Hepatocyte (in vitro differentiated cells): Measurements from ENCODE around the gene FES. TPM values are rescaled to one million over a fixed set of nuclear protein-coding genes. Genes with fewer than 3 reads are reported as not detected.
A peak's percentile ranks its signal among the peaks of the same experiment; 100 is the strongest.

Source experiments
- DNase-seq: peaks from one replicate; pipeline ENCODE4 v3.0.0-alpha.2; 2016; ENCODE audit warnings: low spot score
- H2AFZ ChIP-seq: fragments of 200-600 bp; sonication (generic); 2 replicates; pipeline ENCODE4 v1.6.0; 2016; ENCODE audit warnings: antibody characterized with exemption, mild to moderate bottlenecking
- H3K27ac ChIP-seq: fragments of 200-600 bp; sonication (generic); 2 replicates; pipeline ENCODE4 v1.5.1; 2016; ENCODE audit warnings: mild to moderate bottlenecking
- H3K27me3 ChIP-seq: fragments of 200-600 bp; sonication (generic); 2 replicates; pipeline ENCODE4 v1.6.1; 2016
- H3K36me3 ChIP-seq: fragments of 200-600 bp; sonication (generic); replicated peaks from 2 replicates; pipeline ENCODE4 v1.5.1; 2016; ENCODE audit warnings: low read depth; ENCODE audit not compliant: insufficient read depth
- H3K4me1 ChIP-seq: fragments of 200-600 bp; sonication (generic); 2 replicates; pipeline ENCODE4 v1.5.1; 2016; ENCODE audit warnings: mild to moderate bottlenecking, moderate library complexity; ENCODE audit not compliant: insufficient read depth
- H3K4me2 ChIP-seq: fragments of 200-600 bp; sonication (generic); 2 replicates; pipeline ENCODE4 v1.6.0; 2016
- H3K4me3 ChIP-seq: fragments of 200-600 bp; sonication (generic); 2 replicates; pipeline ENCODE4 v1.5.1; 2016; ENCODE audit warnings: mild to moderate bottlenecking
- H3K79me2 ChIP-seq: fragments of 200-600 bp; sonication (generic); 2 replicates; pipeline ENCODE4 v1.6.0; 2017; ENCODE audit warnings: mild to moderate bottlenecking
- H3K9me2 ChIP-seq: fragments of 200-600 bp; sonication (generic); replicated peaks from 2 replicates; pipeline ENCODE4 v1.6.0; 2017; ENCODE audit warnings: mild to moderate bottlenecking; ENCODE audit not compliant: insufficient read depth
- H3K9me3 ChIP-seq: fragments of 200-600 bp; sonication (generic); 2 replicates; pipeline ENCODE4 v1.5.1; 2016; ENCODE audit warnings: low read depth, mild to moderate bottlenecking
- H4K20me1 ChIP-seq: fragments of 200-600 bp; sonication (generic); 2 replicates; pipeline ENCODE4 v1.6.0; 2016; ENCODE audit warnings: mild to moderate bottlenecking; ENCODE audit not compliant: insufficient read depth, poor library complexity, severe bottlenecking
- CTCF ChIP-seq: fragments of 200-600 bp; sonication (generic); IDR thresholded peaks from 2 replicates; pipeline ENCODE4 v1.5.1; 2016; ENCODE audit warnings: antibody characterized with exemption, mild to moderate bottlenecking; ENCODE audit not compliant: poor library complexity
- EZH2 ChIP-seq: fragments of 200-600 bp; sonication (generic); IDR thresholded peaks from 2 replicates; pipeline ENCODE4 v1.6.1; 2016; ENCODE audit warnings: antibody characterized with exemption, mild to moderate bottlenecking, borderline replicate concordance
- EZH2phosphoT487 ChIP-seq: fragments of 200-600 bp; sonication (generic); IDR thresholded peaks from one replicate; pipeline ENCODE4 v1.6.1; 2018; ENCODE audit warnings: antibody characterized with exemption, mild to moderate bottlenecking, low read depth, moderate library complexity; ENCODE audit not compliant: unreplicated experiment, severe bottlenecking
- WGBS: methylation state at CpG from one replicate; pipeline ENCODE4 v1.1.6; 2016; ENCODE audit warnings: low lambda C conversion rate; ENCODE audit errors: missing lambda C conversion rate; 5-methylcytosine and 5-hydroxymethylcytosine counted together
- polyA plus RNA-seq: library from polyadenylated mRNA; unstranded; fragments of >200 nt; fragmentation: Nextera tagmentation; extraction: Ambion mirVana; gene quantifications from 2 replicates; pipeline ENCODE4 v1.2.1, GENCODE V29; 2016
- total RNA-seq: library from RNA; depleted of rRNA; stranded (reverse); fragments of >200 nt; gene quantifications from 2 replicates; pipeline ENCODE4 v1.2.3, GENCODE V29; 2014

Gene FES
- total and polyA plus RNA-seq, 2 experiments from 2014 or later, result 7.3 to 13.5 TPM

GRCh38 chr15:90901175-90902039 is 17.1 kb downstream of the FES start:
- TF ChIP-seq CTCF, result no peak
- TF ChIP-seq EZH2, result no peak
- no peak for TF ChIP-seq EZH2phosphoT487
- Histone ChIP-seq H3K4me2 (peak overlapping the region; percentile 84), H3K9me3 (no peaks in the 10 kb centered on the region), H3K36me3 (no peaks in the 10 kb centered on the region), H3K9me2 (no peaks in the 10 kb centered on the region), H3K4me3 (peak overlapping the region; percentile 50), H3K27ac (peak overlapping the region; percentile 95), H3K27me3 (no peaks in the 10 kb centered on the region), H2AFZ (peak overlapping the region; percentile 72), H3K79me2 (peaks cover 3% of the 10 kb centered on the region), H4K20me1 (no peaks in the 10 kb centered on the region), H3K4me1 (peaks cover 13% of the 10 kb centered on the region)
- DNase-seq, result no peak
- 56% methylated on average over 14 of the region's 14 CpGs for WGBS

GRCh38 chr15:90902040-90902839 is 17.9 kb downstream of the FES start:
- H3K27me3 ChIP-seq, result no peaks in the 10 kb centered on the region

More at GRCh38 chr15:90902040-90902839, 17.9 kb downstream of the FES start:
- H2AFZ ChIP-seq, result peak overlapping the region; percentile 72
- no peaks in the 10 kb centered on the region for H3K9me3 ChIP-seq
- H3K79me2 ChIP-seq, result peaks cover 3% of the 10 kb centered on the region
- peak overlapping the region; percentile 50 for H3K4me3 ChIP-seq
- no peaks in the 10 kb centered on the region for H4K20me1 ChIP-seq
- DNase-seq, result peak; percentile 92
- under 1% methylated on average over 40 of the region's 71 CpGs for WGBS
- H3K36me3 ChIP-seq, result no peaks in the 10 kb centered on the region
- H3K27ac ChIP-seq, result peak overlapping the region; percentile 95
- TF ChIP-seq EZH2, result no peak
- peak; percentile 69 for TF ChIP-seq CTCF
- TF ChIP-seq EZH2phosphoT487, result no peak
- H3K4me2 ChIP-seq, result peak overlapping the region; percentile 84
- no peaks in the 10 kb centered on the region for H3K9me2 ChIP-seq
- peaks cover 13% of the 10 kb centered on the region for H3K4me1 ChIP-seq
